ENCODE measurements around the gene GBA2.

The GBA2 gene

DNA sequence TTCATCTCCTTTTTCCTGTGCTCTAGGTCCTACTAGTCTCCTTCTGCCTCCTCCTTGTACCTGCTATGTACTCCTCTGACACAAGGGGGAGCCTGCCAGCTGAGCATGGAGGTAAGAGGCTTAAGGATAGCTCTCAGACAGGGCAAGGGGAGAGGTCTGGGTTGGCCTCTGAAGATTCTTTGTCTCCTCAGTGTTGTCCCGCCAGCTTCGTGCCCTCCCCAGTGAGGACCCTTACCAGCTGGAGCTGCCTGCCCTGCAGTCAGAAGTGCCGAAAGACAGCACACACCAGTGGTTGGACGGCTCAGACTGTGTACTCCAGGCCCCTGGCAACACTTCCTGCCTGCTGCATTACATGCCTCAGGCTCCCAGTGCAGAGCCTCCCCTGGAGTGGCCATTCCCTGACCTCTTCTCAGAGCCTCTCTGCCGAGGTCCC lies 12.8 kb downstream of the GBA2 start:
- peak in 3 of 4 experiments; percentile 29 to 42 (median 30) for DNase-seq

DNA sequence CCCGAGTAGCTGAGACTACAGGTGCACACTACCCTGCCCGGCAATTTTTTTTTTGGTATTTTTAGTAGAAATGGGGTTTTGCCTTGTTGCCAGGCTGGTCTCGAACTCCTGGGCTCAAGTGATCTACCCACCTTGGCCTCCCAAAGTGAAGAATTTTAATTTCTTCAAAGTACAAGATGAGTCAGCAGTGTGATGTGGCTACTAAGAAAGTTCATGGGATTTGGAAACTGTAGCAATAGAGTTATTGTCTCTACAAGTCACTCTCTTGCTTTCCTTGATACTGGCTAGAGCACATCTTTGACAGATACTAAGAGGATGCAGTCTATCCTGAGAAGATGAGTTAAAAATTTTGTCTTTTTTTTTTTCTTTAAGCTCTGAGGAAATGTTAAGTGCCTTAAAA lies 14.9 kb downstream of the GBA2 start:
- no peak for DNase-seq

DNA sequence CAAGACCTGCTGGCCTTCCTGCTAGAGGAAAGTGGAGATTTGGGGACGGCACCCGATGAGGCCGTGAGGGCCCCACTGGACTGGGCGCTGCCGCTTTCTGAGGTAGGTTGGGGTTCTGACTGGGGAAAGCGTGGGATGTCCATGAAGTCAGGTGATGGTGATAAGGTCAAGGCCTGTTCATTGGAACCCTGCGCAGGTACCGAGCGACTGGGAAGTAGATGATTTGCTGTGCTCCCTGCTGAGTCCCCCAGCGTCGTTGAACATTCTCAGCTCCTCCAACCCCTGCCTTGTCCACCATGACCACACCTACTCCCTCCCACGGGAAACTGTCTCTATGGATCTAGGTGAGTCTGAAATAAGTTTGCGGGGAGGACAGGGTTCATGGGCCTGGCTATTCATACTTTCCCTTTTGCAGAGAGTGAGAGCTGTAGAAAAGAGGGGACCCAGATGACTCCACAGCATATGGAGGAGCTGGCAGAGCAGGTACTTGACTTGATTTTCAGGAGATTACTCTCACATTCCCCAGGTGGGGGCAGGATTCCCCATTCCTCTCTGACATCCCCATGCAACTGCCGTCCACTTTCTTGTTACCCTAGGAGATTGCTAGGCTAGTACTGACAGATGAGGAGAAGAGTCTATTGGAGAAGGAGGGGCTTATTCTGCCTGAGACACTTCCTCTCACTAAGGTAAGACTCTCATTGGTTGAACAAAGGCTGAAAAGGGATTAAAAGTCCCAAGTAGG lies 16.1 kb downstream of the GBA2 start:
- DNase-seq: no peak

DNA sequence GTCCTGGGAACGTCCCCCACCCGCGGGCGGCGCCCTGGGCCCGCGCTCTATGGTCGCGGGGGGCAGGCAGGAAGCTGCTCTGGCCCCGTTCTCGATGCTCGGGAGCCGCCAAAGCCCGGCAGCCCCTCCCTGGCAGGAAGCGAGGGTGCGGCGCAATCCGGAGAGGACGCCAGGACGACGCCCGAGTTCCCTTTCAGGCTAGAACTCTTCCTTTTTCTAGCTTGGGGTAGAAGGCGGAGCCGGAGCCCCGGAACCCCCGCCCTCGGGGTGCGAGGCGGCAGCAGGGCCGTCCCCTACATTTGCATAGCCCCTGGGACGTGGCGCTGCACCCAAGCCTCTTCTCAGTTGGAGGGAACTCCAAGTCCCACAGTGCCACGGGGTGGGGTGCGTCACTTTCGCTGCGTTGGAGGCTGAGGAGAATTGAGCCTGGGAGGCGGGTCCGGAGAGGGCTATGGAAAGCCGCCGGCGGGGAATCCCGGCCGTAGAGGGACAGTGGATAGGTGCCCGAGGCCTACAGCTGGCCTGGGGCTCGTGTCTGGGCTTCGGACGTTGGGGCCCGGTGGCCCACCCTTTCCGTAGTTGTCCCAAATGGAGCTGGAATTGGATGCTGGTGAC lies 16.7 kb downstream of the GBA2 start, which contains the start of the genes CREB3 and TLN1:
CREB3 (plus strand) TSS at position 482 of the 615 bp plus-strand sequence; CDS start at position 589, 107 bp downstream.
TLN1 (minus strand) TSS at position 11 of the 615 bp plus-strand sequence. CDS start 6,501 bp downstream, outside the sequence.
- peak; percentile 88 to 96 (median 94) for DNase-seq

DNA sequence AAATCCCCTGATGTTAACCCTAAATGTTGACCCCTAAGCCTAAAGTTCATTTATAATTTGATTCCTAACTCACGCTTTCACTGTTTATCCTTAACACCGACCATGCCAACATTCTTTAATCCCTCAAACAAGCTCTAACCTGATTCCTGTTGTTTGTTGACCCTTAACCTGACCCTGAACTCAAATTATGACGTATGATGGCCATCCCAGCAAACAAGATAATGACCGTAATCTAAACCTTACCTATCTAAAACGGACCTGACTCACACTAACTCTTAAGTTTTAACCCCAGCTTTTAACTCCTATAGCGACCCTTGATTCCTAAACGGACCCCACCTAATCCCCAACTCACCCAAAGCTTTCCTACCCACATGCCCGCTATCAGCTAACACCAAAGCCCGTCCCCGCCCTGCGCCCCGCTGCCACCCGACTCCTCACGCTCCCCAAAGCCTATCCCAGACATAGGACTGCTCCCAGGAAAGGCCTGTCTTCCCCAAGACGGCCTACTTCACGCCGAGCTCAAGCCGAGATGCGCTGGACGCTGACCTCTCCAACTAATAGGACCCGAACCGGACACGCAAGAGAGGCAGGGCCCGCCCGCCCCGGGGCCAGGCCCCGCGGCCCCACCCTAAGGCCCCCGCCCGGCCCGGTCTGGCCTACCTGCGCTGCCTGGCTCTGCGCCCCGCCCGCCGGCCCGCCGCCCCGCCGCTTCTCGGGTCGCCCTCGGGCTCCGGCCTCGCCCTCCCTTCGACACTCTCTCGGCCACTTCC lies 17.4 kb downstream of the GBA2 start:
- DNase-seq: peak in 1 of 4 experiments; percentile 46

DNA sequence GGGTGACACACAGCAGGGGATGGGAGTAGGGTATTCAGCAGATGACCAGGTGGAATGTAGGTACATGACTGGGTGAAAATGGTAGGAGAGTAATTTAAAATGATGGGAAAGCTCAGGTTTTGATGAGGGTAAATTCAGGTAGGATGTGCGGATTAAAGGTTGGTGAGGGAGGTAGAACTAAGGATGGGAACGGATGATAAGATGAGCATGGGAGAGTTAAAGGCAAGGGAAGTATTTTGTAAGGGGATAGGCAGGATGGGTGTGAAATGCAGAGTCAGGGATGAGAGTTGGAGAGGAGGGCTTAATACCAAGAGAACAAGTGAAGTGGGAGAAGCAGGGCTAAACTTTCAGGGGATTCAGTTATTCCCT lies 18.6 kb downstream of the GBA2 start:
- DNase-seq: no peak

DNA sequence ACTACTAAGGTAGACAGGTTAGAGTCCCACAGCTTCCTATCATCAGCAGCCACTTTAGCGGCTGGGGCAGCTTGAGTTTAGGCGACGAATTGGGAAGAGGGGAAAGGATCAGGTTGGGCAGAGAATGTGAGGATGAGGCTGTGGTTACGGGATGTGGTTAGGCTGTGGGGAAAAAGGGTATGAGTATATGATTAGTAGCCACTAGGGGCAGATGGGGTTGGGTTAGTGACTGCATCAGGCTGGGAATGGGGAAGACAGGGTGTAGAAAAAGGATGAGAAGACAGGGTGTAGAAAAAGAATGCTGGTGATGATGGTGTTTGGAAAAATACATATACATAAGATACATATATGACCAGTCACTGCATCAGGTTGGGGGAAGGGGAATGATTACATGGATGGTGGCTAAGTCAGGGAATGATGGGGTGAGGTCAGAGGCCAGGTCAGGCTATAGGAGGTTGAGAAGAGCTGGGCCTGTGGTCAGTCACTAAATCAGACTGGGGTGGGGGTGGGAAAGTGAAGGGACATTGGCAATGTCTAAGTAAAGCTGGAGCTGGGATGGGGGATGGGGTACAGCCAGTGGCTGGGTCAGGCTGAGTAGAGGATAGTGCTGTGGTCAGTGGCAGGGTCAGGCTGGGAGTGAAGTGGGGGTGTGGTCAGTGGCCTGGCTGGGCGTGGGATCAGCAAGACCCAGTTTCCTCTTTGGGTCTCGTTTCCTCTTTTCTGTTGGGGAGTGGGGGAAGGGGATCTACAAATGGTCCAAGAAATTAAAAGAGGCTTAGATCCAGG lies 19.1 kb downstream of the GBA2 start:
- DNase-seq: no peak

DNA sequence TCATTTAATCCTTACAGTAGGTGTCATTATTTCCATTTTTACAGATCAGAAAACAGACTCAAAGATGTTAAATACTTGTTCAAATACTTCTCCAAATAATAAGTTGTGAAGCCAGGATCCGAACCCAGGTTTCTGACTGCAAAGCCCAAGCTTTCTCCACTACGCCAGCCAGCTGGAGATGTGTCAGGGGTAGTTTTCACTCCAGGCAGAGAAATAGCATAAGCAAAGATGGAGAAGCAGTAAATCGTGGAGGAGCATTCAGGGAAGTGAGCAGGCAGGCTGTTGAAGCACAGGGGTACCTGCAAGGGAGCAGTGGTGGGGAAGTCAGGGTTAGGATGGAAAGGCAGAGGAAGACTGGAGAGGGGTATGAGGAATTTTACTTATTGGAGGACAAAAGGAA lies 19.9 kb downstream of the GBA2 start:
- DNase-seq: no peak

DNA sequence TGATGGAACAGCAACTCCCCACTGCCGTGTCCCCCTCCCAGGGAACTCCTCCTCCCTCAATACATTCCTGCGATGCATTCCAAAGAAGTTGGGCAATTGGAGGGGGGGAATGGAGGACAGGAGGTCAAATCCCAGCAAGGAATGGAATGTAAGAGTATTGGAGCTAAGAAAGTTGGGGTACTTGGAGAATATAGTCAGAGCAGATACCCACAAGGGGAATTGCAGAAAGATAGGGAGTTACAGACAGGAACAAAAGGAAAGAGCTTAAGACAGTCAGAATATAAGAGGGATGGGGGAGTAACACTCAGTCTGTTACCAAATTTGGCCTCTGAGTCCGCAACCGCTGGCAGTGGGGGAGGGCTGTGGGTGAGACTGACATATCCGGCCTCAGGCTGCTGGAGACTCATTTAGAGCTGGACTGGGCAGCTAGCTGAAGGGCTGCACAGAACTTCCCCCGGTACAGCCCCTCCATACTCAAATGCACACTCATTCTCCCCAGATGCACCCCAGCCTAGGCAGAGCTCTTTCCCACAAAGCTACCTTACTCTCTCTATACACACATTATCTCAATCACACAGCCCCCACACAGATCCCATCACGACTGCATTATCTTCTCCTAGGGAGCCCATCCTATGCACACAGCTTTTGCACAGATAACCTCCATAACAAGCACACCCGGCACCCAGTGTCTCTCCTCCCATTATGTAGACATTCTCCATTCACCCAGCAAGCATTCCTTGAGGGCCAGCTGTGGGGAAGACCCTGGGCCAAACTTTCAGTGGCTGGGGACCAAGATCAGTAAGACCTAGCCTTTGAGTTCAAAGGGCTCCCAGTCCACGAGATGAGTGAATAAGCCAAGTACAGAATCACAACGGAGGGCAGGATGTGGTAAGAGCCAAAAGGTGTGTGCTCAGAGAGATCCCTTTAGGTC lies 20.7 kb downstream of the GBA2 start:
- DNase-seq: no peak

DNA sequence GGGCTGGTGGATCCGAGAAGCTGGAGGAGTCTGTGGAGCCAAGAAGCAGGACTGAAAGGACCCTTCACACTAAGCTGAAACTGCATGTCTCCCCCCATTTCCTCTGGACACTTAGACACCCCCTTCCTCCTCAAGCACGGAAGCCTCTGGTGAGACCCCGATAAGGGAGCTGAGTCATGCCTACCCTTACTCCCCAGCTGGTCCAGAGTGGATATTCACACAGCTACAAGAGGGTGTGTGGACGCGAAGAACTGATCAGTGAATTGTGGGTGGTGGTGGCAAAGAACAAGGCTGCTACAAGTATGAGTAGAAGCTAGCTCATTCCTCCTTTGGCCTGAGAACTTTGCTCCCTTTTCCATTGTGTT lies 21.4 kb downstream of the GBA2 start:
- no peak for DNase-seq

DNA sequence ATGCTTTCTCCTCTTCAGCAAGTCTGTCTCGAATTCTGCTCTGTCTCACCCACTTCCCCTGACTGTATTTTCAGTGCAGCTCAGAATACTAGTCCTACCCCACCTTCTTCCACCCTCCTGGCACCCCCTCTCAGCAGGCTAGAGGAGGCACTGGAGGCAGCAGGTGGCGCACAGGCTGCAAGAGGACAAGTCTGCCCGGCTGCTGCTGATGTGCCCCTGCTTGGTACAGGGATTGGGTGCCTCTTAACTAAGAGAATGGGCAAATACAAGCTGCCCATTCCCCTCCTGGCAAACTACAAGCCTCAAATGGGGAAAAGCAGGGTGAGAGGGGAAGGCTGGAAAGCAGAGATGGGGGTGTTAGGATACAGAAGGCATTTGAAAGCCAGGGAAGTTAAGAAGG lies 22.1 kb downstream of the GBA2 start:
- peak in 2 of 4 experiments; percentile 19 to 39 for DNase-seq

DNA sequence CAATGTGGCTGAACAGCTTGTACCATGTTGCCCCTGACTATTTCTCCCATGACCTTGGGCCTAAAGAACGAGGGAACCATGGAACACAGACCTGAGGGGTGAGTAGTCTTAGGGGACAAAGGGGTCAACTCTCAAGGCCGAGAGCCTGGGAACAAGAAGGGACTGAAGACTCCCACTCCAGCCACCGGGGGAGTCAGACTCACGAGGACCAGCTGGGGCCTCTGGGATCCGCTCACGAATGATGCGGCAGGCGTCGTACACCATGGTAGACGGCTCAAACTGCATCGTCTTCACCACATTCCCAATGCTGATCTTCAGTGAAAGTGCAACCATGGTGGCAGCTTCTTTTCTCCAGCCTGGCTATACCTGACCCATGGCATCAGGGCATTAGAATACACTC lies 23.7 kb downstream of the GBA2 start:
- DNase-seq: no peak

DNA sequence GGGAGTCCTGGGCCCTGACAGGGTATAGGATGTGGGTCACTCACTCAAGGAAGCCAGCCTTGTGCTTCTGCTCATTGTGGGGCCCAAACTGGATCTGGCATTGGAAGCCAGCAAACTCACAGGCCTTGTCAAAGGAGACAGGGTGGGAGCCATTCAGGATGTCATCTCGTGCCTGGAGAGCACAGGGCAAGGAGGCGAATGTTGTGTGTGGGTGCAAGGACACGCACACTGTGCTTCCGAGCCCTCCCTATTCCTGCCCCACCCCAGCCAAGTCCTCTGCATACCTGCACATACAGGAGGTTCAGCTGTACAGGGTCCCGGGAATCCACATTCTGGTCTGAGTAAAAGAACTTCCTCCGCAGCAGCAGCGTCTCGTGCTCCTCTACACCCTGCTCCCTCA lies 25.1 kb downstream of the GBA2 start:
- DNase-seq: no peak

DNA sequence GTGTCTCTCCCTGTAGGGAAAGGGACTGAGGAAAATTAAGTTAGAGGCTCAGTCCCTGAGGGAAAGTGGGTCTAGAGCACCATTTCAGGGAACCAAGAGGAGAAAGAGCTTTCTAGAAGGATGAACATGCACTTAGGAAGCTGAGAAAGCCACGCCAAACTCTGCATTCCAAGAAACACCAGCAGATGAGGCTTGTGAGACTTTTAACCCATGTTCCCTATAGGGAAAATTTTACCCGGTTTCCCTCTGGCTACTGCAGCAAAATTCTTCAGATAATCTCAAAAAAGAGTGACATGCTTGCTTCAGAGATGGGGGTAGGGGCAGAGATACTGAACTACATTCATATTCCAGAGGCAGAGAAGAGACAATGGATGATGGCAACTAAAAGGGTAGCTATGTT lies 25.6 kb downstream of the GBA2 start:
- no peak for DNase-seq

DNA sequence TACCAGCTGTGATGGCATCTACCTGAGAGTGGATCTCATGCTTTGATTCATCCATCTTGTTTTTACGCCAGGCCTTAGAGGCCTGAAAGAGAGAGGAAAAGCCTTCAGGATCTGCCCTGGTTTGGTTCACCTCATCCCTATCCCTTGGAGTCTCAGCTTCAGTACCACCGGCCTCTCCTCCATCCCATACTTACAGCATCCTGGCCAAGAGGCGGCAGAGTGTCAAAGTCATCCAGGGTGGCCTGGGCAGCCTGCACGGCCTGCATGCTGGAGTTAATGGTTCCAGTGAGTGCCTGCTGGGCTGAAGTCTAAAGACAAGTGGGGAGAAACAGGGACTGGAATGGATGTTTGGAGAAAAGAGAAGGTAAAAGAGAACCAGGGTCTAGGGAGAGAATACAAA lies 29.5 kb downstream of the GBA2 start:
- DNase-seq: no peak

DNA sequence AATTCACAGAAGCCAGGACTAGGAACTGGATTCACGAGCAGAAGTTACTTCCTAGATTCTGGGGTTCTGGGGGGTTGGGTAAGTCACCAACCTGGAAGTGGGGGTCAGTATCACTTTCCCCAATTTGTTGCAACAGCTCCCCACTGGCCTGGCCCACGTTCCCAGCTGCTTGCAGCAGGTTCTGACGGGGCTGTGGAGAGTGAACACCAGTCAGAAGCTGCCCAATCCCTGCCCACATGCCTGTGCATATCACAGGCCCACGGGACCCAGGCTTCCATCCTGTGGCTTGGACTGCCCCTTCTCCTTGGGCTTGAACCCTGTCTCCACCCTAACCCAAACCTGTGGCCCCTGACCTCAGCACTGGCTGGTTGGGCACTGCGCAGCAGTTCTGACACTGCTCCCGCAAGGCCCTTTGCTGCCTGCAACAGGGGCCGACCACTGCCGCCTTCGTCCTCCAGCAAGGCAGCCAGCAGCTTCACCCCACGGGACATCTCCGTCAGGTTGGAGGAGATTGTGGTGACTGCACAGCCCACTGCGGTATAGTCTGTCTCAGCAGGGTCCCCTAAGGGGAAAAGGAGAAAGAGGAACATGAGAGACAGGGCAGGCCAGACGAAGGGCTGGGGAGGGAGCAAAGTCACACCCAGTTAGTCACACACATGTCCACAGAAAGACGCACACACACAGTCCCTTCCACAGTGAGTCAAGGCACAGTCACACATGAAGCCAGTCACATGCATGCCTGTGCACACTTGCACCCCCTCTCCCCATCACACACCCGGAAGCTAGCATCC lies 30.1 kb downstream of the GBA2 start:
- DNase-seq: no peak

DNA sequence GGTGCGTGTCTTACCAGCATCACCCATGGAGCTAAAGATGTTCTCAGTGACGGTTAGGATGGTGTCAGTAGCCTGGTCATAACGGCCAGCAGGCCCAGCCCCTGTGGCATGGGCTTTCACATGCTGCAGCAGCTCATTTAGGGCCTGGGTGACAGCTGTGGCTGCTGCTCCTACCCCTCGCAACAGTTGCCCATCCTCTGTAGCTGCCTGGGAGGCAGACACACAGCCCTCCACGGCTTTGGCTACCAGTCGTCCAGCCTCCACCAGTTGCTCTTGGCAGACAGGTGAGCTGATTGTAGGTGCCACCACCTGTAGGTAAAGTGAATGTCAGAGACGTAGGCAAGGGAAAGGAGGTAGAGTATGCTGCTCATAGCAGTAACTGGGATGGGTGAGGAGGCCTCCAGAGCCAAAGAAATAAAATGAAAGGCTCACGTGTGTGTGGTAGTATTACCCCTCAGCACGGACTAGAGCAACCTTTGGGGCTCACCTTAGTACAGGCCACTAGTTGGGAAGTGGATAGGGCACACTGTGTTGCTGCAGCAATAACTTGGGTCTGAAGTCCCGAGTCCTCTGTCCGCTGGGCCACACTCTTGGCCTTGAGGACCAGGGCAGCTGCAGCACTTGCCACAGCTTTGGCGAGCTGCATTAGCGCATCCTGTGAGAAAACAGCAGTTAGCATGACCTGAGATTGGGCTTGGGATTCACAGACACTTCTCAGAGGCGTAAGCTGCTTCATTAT lies 31.7 kb downstream of the GBA2 start:
- no peak for DNase-seq

DNA sequence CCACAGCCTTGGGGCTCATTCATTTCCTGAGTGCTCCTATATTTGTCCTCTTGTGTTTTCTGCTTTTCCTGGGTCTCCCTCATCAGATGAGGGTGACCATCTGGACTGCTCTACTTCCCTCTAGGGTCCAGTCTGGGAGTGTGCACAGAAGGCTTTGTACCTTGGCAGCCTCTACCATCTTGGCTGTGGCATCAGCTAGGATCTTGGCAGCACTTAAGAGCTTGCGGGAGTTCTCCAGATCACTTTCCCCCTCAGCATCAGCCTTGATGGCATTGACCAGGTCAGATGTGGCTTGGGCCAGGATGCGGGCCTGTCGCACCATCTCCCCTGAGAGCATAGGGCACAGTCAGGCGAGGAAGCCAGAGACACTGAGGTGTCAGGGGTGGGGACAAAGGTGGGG lies 32.8 kb downstream of the GBA2 start:
- no peak for DNase-seq

DNA sequence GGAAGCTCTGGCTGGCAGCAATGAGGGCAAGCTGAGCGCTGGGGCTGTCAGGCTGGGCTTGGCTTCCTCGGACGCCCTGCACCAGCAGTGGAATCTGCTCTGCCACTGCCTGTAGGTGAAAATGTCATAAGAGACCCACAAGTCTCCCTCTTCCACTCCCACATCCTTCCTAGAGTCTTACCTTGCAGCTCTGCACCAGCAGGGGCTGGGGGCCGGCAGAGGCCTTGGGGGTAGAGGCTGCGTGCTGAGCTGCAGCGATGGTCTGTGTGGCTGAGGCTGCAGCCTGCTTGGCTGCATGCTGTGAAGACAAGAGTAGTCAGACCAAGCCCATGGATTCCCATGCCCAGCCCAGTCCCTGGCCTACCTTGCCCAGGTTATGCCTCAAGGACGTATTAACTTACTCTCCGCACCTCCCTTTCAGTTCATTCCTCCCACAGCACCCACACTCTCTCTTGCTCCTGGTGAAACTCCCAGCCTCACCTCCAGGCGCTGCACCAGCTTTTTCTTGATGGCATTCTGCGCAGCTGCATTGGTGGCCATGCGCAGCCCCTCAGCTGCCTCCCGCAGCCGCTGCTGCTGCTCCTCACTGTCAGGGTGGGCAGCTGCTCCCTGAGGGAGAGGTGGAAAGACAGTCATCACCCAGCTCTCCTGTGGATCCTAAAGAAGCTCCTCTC lies 34.3 kb downstream of the GBA2 start:
- DNase-seq: no peak

DNA sequence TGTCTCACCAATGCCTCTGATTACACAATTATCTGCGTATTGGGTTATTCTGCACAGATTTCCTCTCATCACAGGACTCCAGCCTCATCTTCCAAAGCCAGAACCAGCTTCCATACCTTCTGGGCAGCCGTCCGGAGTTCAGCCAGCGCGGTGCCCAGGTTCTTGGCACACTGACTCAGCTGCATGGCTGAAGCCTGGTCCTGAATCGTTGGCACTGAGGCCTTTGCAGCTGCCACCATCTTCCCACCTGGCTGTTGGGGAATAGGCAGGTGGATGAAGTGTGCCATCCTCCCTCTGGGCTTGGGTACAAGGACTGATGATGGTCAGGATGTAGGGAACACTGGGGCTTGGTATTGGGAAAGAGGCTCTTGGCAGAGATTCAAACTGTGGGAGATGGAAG lies 34.9 kb downstream of the GBA2 start:
- no peak for DNase-seq

All from activated CD4-positive, CD25-positive, alpha-beta regulatory T cell (primary cell).